Esophagus muscularis mucosa (tissue), 4 donors: ENCODE results near the gene GJD3. TPM values are rescaled to one million over a fixed set of nuclear protein-coding genes. Genes with fewer than 3 reads are reported as not detected.
A peak's percentile ranks its signal among the peaks of the same experiment; 100 is the strongest.

Experiments
- DNase-seq: peaks from one replicate; pipeline ENCODE4 v3.0.0-alpha.2; 2017; ENCODE audit errors: extremely low spot score
- H3K27ac ChIP-seq, 4 donors: fragments of 200-600 bp; sonication (generic); replicated peaks in 1 of 4; 1 replicate in 3 of 4; 2 replicates in 1 of 4; pipeline ENCODE4 v1.5.1; 2016 to 2019; ENCODE audit warnings: mild to moderate bottlenecking in 1 of 4
- H3K27me3 ChIP-seq, 4 donors: fragments of 200-600 bp; sonication (generic); one replicate each; pipeline versions ENCODE4 v1.5.1 to v1.6.0; 2016 to 2019
- H3K36me3 ChIP-seq, 4 donors: fragments of 200-600 bp; sonication (generic); one replicate each; pipeline ENCODE4 v1.5.1; 2016 to 2019
- H3K4me1 ChIP-seq, 4 donors: fragments of 200-600 bp; sonication (generic); one replicate each; pipeline ENCODE4 v1.5.1; 2016 to 2019
- H3K4me3 ChIP-seq, 4 donors: fragments of 200-600 bp; sonication (generic); 1 replicate in 2 of 4; 2 replicates in 2 of 4; pipeline ENCODE4 v1.5.1; 2016 to 2019; ENCODE audit warnings: mild to moderate bottlenecking in 4 of 4, moderate library complexity in 1 of 4
- H3K9me3 ChIP-seq, 4 donors: fragments of 200-600 bp; sonication (generic); 1 replicate in 3 of 4; 2 replicates in 1 of 4; pipeline ENCODE4 v1.5.1; 2016 to 2019
- EP300 ChIP-seq: sonication (generic); formaldehyde crosslinking; IDR thresholded peaks from one replicate; pipeline ENCODE4 v1.6.1; 2017; ENCODE audit warnings: antibody characterized with exemption
- POLR2A ChIP-seq: fragments of 450-650 bp; IDR thresholded peaks from one replicate; pipeline ENCODE4 v1.6.1; 2017; ENCODE audit warnings: antibody characterized with exemption, moderate library complexity, mild to moderate bottlenecking, low read depth
- POLR2AphosphoS5 ChIP-seq, 2 donors: sonication (generic); formaldehyde crosslinking; IDR thresholded peaks; one replicate each; pipeline ENCODE4 v1.6.1; 2017; ENCODE audit warnings: antibody characterized with exemption in 2 of 2
- WGBS: methylation state at CpG from one replicate; pipeline ENCODE4 v1.1.5; 2018; 5-methylcytosine and 5-hydroxymethylcytosine counted together
- intact Hi-C: fragments of 100-400 bp; cut with DNase I; formaldehyde crosslinking; loops from one replicate; pipeline ENCODE4 v1.15.1; 2023
- total RNA-seq, 4 donors: library from RNA; depleted of rRNA; stranded (reverse); fragments of >200 nt; gene quantifications; one replicate each; pipeline versions ENCODE4 v1.1.0 to v1.2.1, GENCODE V29; 2016
- TF ChIP-seq, protein P1 (sequence below), 3 experiments: fragments of 200-600 bp in 2 of 3; fragments of 450-650 bp in 1 of 3; sonication (generic) in 2 of 3; IDR thresholded peaks; one replicate each; pipeline ENCODE4 v1.5.1; 2017 to 2019; ENCODE audit warnings: antibody characterized with exemption in 3 of 3, mild to moderate bottlenecking in 2 of 3, moderate library complexity in 1 of 3

GJD3 gene
- total RNA-seq, 4 donors from 2014 or later, result 0.40 to 0.50 TPM; not detected in 2

DNA sequence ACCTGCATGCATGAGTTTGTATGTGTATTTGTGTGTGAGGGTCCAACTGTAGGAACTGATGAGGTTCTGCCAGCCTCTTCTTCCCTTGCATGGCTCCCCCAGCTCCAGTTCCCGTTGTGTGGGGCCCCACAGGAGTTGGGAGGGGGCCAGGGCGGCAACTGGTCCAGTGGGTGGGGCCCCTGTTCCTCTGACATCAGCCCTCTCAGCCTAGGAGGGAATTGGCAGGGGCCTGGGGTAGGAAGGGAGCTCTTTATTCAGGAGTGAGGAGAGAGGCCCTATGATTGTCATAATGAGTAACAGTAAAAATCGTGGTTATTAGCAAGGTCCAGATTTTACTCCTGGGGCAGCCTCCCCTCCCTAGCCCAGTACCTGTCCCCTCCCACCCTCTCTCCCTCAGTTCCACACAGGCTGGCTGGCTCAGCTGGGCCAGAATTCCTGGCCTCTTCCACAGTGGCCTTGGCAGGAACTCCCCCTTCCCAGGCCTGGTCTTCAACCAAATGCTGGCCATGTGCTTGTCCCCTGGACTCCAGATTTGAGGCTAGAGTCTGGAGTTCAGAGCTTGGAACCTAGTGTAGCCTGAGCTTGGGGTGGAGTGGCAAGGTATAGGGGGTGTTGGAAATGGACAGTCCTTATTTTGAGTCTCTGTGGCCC is 36.7 kb downstream of the GJD3 start:
- intact Hi-C loops, result no loop called here
- TF ChIP-seq EP300 (no peak), POLR2A (no peak), POLR2AphosphoS5 (IDR thresholded peaks at IDR 0.05) (no peak)
- TF ChIP-seq, protein P1, sequence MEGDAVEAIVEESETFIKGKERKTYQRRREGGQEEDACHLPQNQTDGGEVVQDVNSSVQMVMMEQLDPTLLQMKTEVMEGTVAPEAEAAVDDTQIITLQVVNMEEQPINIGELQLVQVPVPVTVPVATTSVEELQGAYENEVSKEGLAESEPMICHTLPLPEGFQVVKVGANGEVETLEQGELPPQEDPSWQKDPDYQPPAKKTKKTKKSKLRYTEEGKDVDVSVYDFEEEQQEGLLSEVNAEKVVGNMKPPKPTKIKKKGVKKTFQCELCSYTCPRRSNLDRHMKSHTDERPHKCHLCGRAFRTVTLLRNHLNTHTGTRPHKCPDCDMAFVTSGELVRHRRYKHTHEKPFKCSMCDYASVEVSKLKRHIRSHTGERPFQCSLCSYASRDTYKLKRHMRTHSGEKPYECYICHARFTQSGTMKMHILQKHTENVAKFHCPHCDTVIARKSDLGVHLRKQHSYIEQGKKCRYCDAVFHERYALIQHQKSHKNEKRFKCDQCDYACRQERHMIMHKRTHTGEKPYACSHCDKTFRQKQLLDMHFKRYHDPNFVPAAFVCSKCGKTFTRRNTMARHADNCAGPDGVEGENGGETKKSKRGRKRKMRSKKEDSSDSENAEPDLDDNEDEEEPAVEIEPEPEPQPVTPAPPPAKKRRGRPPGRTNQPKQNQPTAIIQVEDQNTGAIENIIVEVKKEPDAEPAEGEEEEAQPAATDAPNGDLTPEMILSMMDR (IDR thresholded peaks at IDR 0.05), result no peak
- H3K4me3 ChIP-seq, result no peak overlapping the region
- peak overlapping the region; percentile 94 to 98 (median 96) for H3K27ac ChIP-seq
- 0% methylated on average over 1 of the region's 3 CpGs for WGBS
- DNase-seq, result no peak
- H3K9me3 ChIP-seq, result no peaks in the 10 kb centered on the region
- peaks cover 100% of the 10 kb centered on the region in 4 donors for H3K4me1 ChIP-seq
- no peaks in the 10 kb centered on the region for H3K27me3 ChIP-seq
- peaks cover 0 to 5% (median 2%) of the 10 kb centered on the region in 4 donors for H3K36me3 ChIP-seq

GRCh38 chr17:40327244-40327729 is 37.2 kb downstream of the GJD3 start:
- WGBS, result 71% methylated on average over 2 of the region's 4 CpGs
- H3K4me3 ChIP-seq, result no peak overlapping the region
- TF ChIP-seq, protein P1 (IDR thresholded peaks at IDR 0.05), result no peak
- no peak for TF ChIP-seq POLR2AphosphoS5 (IDR thresholded peaks at IDR 0.05)
- no peak for TF ChIP-seq POLR2A
- TF ChIP-seq EP300, result no peak
- peaks cover 0 to 5% (median 2%) of the 10 kb centered on the region in 4 donors for H3K36me3 ChIP-seq
- no peak for DNase-seq
- peak overlapping the region; percentile 94 to 98 (median 96) for H3K27ac ChIP-seq
- H3K27me3 ChIP-seq, result no peaks in the 10 kb centered on the region
- intact Hi-C loops, result no loop called here
- H3K9me3 ChIP-seq, result no peaks in the 10 kb centered on the region
- H3K4me1 ChIP-seq, result peaks cover 100% of the 10 kb centered on the region in 4 donors

- Histone ChIP-seq H3K36me3 (peaks cover 0 to 5% (median 2%) of the 10 kb centered on the region in 4 donors), H3K27me3 (no peaks in the 10 kb centered on the region), H3K27ac (peak overlapping the region; percentile 94 to 98 (median 96)), H3K9me3 (no peaks in the 10 kb centered on the region), H3K4me3 (no peak overlapping the region), H3K4me1 (peaks cover 100% of the 10 kb centered on the region in 4 donors)
- WGBS, result 30% methylated on average over 1 of the region's 1 CpG
- intact Hi-C loops, result no loop called here
- TF ChIP-seq, protein P1 (IDR thresholded peaks at IDR 0.05), result no peak
- TF ChIP-seq EP300 (no peak), POLR2A (no peak), POLR2AphosphoS5 (IDR thresholded peaks at IDR 0.05) (no peak)
- no peak for DNase-seq
These were observed 37.7 kb downstream of the GJD3 start for GRCh38 chr17:40326832-40327199.

- Histone ChIP-seq H3K27ac (peak overlapping the region; percentile 94 to 98 (median 96)), H3K9me3 (no peaks in the 10 kb centered on the region), H3K4me1 (peaks cover 100% of the 10 kb centered on the region in 4 donors), H3K27me3 (no peaks in the 10 kb centered on the region), H3K4me3 (peak overlapping the region in 1 of 4 donors; percentile 15), H3K36me3 (peaks cover 0 to 5% (median 2%) of the 10 kb centered on the region in 4 donors)
- no peak for DNase-seq
- TF ChIP-seq POLR2AphosphoS5 (IDR thresholded peaks at IDR 0.05) (no peak), EP300 (no peak), POLR2A (no peak)
- TF ChIP-seq, protein P1 (IDR thresholded peaks at IDR 0.05), result no peak
- 51% methylated on average over 17 of the region's 17 CpGs for WGBS
- intact Hi-C loops, result no loop called here
These were observed 38.3 kb downstream of the GJD3 start for GRCh38 chr17:40326014-40326831.
